Measurements from ENCODE around the gene FANK1.
"Not testable (repeated sequence)": the region's sequence is repeated elsewhere in the genome, so short reads cannot be mapped to it uniquely, and the experiment has no call there.

FANK1 gene

GRCh38 chr10:125926247-125926646, 29.9 kb downstream of the FANK1 start:
- no peak for DNase-seq (ENCODE audit: insufficient read length, low spot score)
- FAIRE-seq: no peak

GRCh38 chr10:125927265-125927664, 30.9 kb downstream of the FANK1 start:
- DNase-seq (ENCODE audit: insufficient read length, low spot score); FAIRE-seq: not testable (repeated sequence)

- no peak for DNase-seq (ENCODE audit: insufficient read length, low spot score)
- FAIRE-seq: no peak
Measured at GRCh38 chr10:125928928-125929585, 32.7 kb downstream of the FANK1 start.

GRCh38 chr10:125929618-125930017, 33.3 kb downstream of the FANK1 start:
- FAIRE-seq (no peak), DNase-seq (ENCODE audit: insufficient read length, low spot score) (no peak)

GRCh38 chr10:125933693-125934092, 37.3 kb downstream of the FANK1 start:
- DNase-seq (ENCODE audit: insufficient read length, low spot score) (no peak), FAIRE-seq (no peak)

- DNase-seq (ENCODE audit: insufficient read length, low spot score) (no peak), FAIRE-seq (no peak)
Measured at GRCh38 chr10:125936331-125936730, 40.0 kb downstream of the FANK1 start.

- FAIRE-seq (no peak), DNase-seq (ENCODE audit: insufficient read length, low spot score) (no peak)
Measured at GRCh38 chr10:125940515-125940914, 44.2 kb downstream of the FANK1 start.

GRCh38 chr10:125951290-125951689, 54.9 kb downstream of the FANK1 start:
- no peak for FAIRE-seq
- no peak for DNase-seq (ENCODE audit: insufficient read length, low spot score)

- no peak for FAIRE-seq
- no peak for DNase-seq (ENCODE audit: insufficient read length, low spot score)
Measured at GRCh38 chr10:125953778-125954385, 57.5 kb downstream of the FANK1 start.

- no peak for DNase-seq (ENCODE audit: insufficient read length, low spot score)
- no peak for FAIRE-seq
Measured at GRCh38 chr10:125955766-125956165, 59.4 kb downstream of the FANK1 start.

- no peak for DNase-seq (ENCODE audit: insufficient read length, low spot score)
- no peak for FAIRE-seq
Measured at GRCh38 chr10:125961743-125962142, 65.4 kb downstream of the FANK1 start.

- DNase-seq (ENCODE audit: insufficient read length, low spot score) (no peak), FAIRE-seq (no peak)
Measured at GRCh38 chr10:125962200-125962599, 65.8 kb downstream of the FANK1 start.

GRCh38 chr10:125964558-125964957, 68.2 kb downstream of the FANK1 start:
- DNase-seq (ENCODE audit: insufficient read length, low spot score): no peak
- FAIRE-seq: no peak

- DNase-seq (ENCODE audit: insufficient read length, low spot score) (no peak), FAIRE-seq (no peak)
Measured at GRCh38 chr10:125967533-125967932, 71.2 kb downstream of the FANK1 start.

GRCh38 chr10:125970077-125970630, 73.8 kb downstream of the FANK1 start:
- DNase-seq (ENCODE audit: insufficient read length, low spot score); FAIRE-seq: not testable (repeated sequence)

GRCh38 chr10:125976960-125977605, 80.7 kb downstream of the FANK1 start:
- FAIRE-seq (no peak), DNase-seq (ENCODE audit: insufficient read length, low spot score) (no peak)

- FAIRE-seq: no peak
Measured at GRCh38 chr10:125979976-125980375, 83.6 kb downstream of the FANK1 start.

GRCh38 chr10:125980521-125981035, 84.2 kb downstream of the FANK1 start:
- no peak for FAIRE-seq
- DNase-seq (ENCODE audit: insufficient read length, low spot score): no peak

More at GRCh38 chr10:125979976-125980375, 83.6 kb downstream of the FANK1 start:
- DNase-seq (ENCODE audit: insufficient read length, low spot score): no peak

- FAIRE-seq (no peak), DNase-seq (ENCODE audit: insufficient read length, low spot score) (peak; percentile 41)
Measured at GRCh38 chr10:125982260-125982948, 86.0 kb downstream of the FANK1 start.

GRCh38 chr10:125983161-125983560, 86.8 kb downstream of the FANK1 start:
- DNase-seq (ENCODE audit: insufficient read length, low spot score) (no peak), FAIRE-seq (no peak)

- DNase-seq (ENCODE audit: insufficient read length, low spot score): no peak
Measured at GRCh38 chr10:125983656-125984055, 87.3 kb downstream of the FANK1 start.

More at GRCh38 chr10:125983656-125984055, 87.3 kb downstream of the FANK1 start:
- FAIRE-seq: no peak
